CD14-positive monocyte (primary cell): ENCODE data around the gene FRY. TPM values are rescaled to one million over a fixed set of nuclear protein-coding genes. Genes with fewer than 3 reads are reported as not detected.

ENCODE experiments used
- DNase-seq, 3 donors: peaks; one replicate each; pipeline ENCODE4 v3.0.0-alpha.2; 2011 to 2022
- H2AFZ ChIP-seq: 2 replicates; pipeline ENCODE4 v1.6.0; 2012; ENCODE audit warnings: mild to moderate bottlenecking, low read depth, low read length, inconsistent platforms; ENCODE audit not compliant: insufficient read depth, poor library complexity, severe bottlenecking
- H3K27ac ChIP-seq, 2 donors: 1 replicate in 1 of 2; 2 replicates in 1 of 2; pipeline ENCODE4 v1.5.1; 2012 to 2013; ENCODE audit warnings: low read length in 2 of 2, control low read depth in 1 of 2, inconsistent platforms in 1 of 2, low read depth in 1 of 2, mild to moderate bottlenecking in 1 of 2
- H3K27me3 ChIP-seq, 2 donors: one replicate each; pipeline versions ENCODE4 v1.6.0 to v1.6.1; 2011 to 2013; ENCODE audit warnings: low read length in 2 of 2; ENCODE audit not compliant: control insufficient read depth in 2 of 2, insufficient read depth in 2 of 2
- H3K36me3 ChIP-seq, 2 donors: replicated peaks in 1 of 2; 1 replicate in 1 of 2; 2 replicates in 1 of 2; pipeline versions ENCODE4 v1.5.1 to v1.6.1; 2012 to 2013; ENCODE audit warnings: low read length in 2 of 2, control low read depth in 1 of 2, inconsistent platforms in 1 of 2, mild to moderate bottlenecking in 1 of 2; ENCODE audit not compliant: insufficient read depth in 2 of 2, control insufficient read depth in 1 of 2
- H3K4me1 ChIP-seq, 2 donors: 1 replicate in 1 of 2; 2 replicates in 1 of 2; pipeline versions ENCODE4 v1.5.1 to v1.6.1; 2012 to 2013; ENCODE audit warnings: low read length in 2 of 2, control low read depth in 1 of 2, inconsistent platforms in 1 of 2, mild to moderate bottlenecking in 1 of 2, moderate library complexity in 1 of 2; ENCODE audit not compliant: insufficient read depth in 2 of 2, control insufficient read depth in 1 of 2
- H3K4me2 ChIP-seq: replicated peaks from 2 replicates; pipeline ENCODE3; 2012; ENCODE audit warnings: low read length, moderate library complexity, mild to moderate bottlenecking; ENCODE audit not compliant: poor library complexity, severe bottlenecking; ENCODE audit errors: extremely low read depth
- H3K4me3 ChIP-seq, 3 experiments: fragments of 200-600 bp in 1 of 3; sonication (generic) in 1 of 3; replicated peaks in 1 of 3; 1 replicate in 2 of 3; 2 replicates in 1 of 3; pipeline ENCODE4 v1.5.1; 2011 to 2013; ENCODE audit warnings: low read length in 3 of 3, mild to moderate bottlenecking in 3 of 3, control low read depth in 2 of 3, low read depth in 2 of 3, inconsistent platforms in 1 of 3, moderate library complexity in 1 of 3
- H3K79me2 ChIP-seq: 2 replicates; pipeline ENCODE4 v1.6.0; 2012; ENCODE audit warnings: mild to moderate bottlenecking, control low read depth, inconsistent platforms, low read length, moderate library complexity; ENCODE audit not compliant: insufficient read depth
- H3K9ac ChIP-seq: 2 replicates; pipeline ENCODE4 v1.6.0; 2017; ENCODE audit warnings: low read length, mild to moderate bottlenecking; ENCODE audit not compliant: insufficient read depth, poor library complexity, severe bottlenecking
- H3K9me3 ChIP-seq, 2 donors: replicated peaks in 1 of 2; 1 replicate in 1 of 2; 2 replicates in 1 of 2; pipeline versions ENCODE4 v1.5.1 to v1.6.1; 2012 to 2013; ENCODE audit warnings: low read length in 2 of 2, control low read depth in 1 of 2; ENCODE audit not compliant: control insufficient read depth in 1 of 2, insufficient read depth in 1 of 2
- H4K20me1 ChIP-seq: 2 replicates; pipeline ENCODE4 v1.6.0; 2012; ENCODE audit warnings: mild to moderate bottlenecking, low read length, control low read depth, moderate library complexity; ENCODE audit not compliant: insufficient read depth
- H3K27ac Mint-ChIP-seq, 7 donors: one replicate each; pipeline ENCODE4 v1.8.0; 2020; ENCODE audit warnings: mild to moderate bottlenecking in 7 of 7, mixed read lengths in 7 of 7, moderate library complexity in 6 of 7, inconsistent platforms in 2 of 7
- H3K27me3 Mint-ChIP-seq, 3 donors: one replicate each; pipeline ENCODE4 v1.8.0; 2021 to 2022; ENCODE audit warnings: low read depth in 3 of 3, mild to moderate bottlenecking in 3 of 3, mixed read lengths in 3 of 3, moderate library complexity in 3 of 3, inconsistent platforms in 1 of 3
- H3K36me3 Mint-ChIP-seq, 2 donors: one replicate each; pipeline ENCODE4 v1.8.0; 2020; ENCODE audit warnings: mixed read lengths in 2 of 2, inconsistent platforms in 1 of 2, mild to moderate bottlenecking in 1 of 2
- H3K4me1 Mint-ChIP-seq: one replicate; pipeline ENCODE4 v1.8.0; 2020; ENCODE audit warnings: mild to moderate bottlenecking, mixed read lengths
- H3K4me3 Mint-ChIP-seq, 2 donors: one replicate each; pipeline ENCODE4 v1.8.0; 2020; ENCODE audit warnings: mild to moderate bottlenecking in 2 of 2, mixed read lengths in 2 of 2, moderate library complexity in 1 of 2
- H3K9me3 Mint-ChIP-seq, 7 donors: one replicate each; pipeline ENCODE4 v1.8.0; 2020 to 2022; ENCODE audit warnings: mixed read lengths in 7 of 7, mild to moderate bottlenecking in 6 of 7, moderate library complexity in 6 of 7, inconsistent platforms in 2 of 7
- CTCF ChIP-seq: fragments of 200-600 bp; IDR thresholded peaks from one replicate; pipeline ENCODE4 v1.8.0; 2022; ENCODE audit warnings: antibody characterized with exemption, mild to moderate bottlenecking
- WGBS: methylation state at CpG from one replicate; pipeline ENCODE4 v1.1.5; 2013; ENCODE audit warnings: missing lambda C conversion rate; ENCODE audit not compliant: insufficient coverage; 5-methylcytosine and 5-hydroxymethylcytosine counted together
- intact Hi-C, 2 donors: fragments of 100-400 bp; cut with micrococcal nuclease; formaldehyde crosslinking; loops; one replicate each; pipeline versions ENCODE4 v1.15.0 to v1.15.1; 2023
- polyA plus RNA-seq, 3 donors: library from polyadenylated mRNA; depleted of rRNA in 1 of 3; unstranded in 2 of 3; stranded (reverse) in 1 of 3; fragments of 300-500 nt in 2 of 3; fragments of >200 nt in 1 of 3; fragmentation: Illumina TruSeq in 2 of 3; gene quantifications; 1 replicate in 2 of 3; 2 replicates in 1 of 3; pipeline ENCODE4 v1.2.3, GENCODE V29; 2012 to 2021

FRY gene
- polyA plus RNA-seq, 3 donors = 3.9 to 31.8 (median 5.0) TPM

GRCh38 chr13:32040052-32040642 is 8.6 kb downstream of the FRY start:
- TF ChIP-seq CTCF = no peak
- H3K27me3 ChIP-seq = no peaks in the 10 kb centered on the region
- Mint-ChIP-seq H3K36me3 (peaks cover 32 to 54% of the 10 kb centered on the region in 2 donors), H3K9me3 (peaks cover 0 to 1% (median 0%) of the 10 kb centered on the region in 7 donors), H3K27me3 (no peaks in the 10 kb centered on the region), H3K4me1 (peaks cover 63% of the 10 kb centered on the region), H3K4me3 (no peak overlapping the region), H3K27ac (peak overlapping the region in 1 of 7 donors; percentile 20)
- no peaks in the 10 kb centered on the region for H3K9me3 ChIP-seq
- no peaks in the 10 kb centered on the region for H4K20me1 ChIP-seq
- H3K27ac ChIP-seq = no peak overlapping the region
- intact Hi-C loops = no loop called here
- H3K4me1 ChIP-seq = peaks cover 47 to 54% of the 10 kb centered on the region in 2 donors
- H3K79me2 ChIP-seq = peaks cover 97% of the 10 kb centered on the region
- no peak overlapping the region for H2AFZ ChIP-seq
- no peak for DNase-seq
- no peak overlapping the region for H3K4me2 ChIP-seq
- no CpG with 5 or more reads among the region's 3 CpGs for WGBS
- no peak overlapping the region for H3K9ac ChIP-seq
- peaks cover 15 to 42% of the 10 kb centered on the region in 2 donors for H3K36me3 ChIP-seq
- no peak overlapping the region for H3K4me3 ChIP-seq

- Mint-ChIP-seq H3K27me3 (no peaks in the 10 kb centered on the region), H3K4me3 (no peak overlapping the region), H3K9me3 (peaks cover 0 to 1% (median 0%) of the 10 kb centered on the region in 7 donors), H3K36me3 (peaks cover 35 to 56% of the 10 kb centered on the region in 2 donors), H3K27ac (no peak overlapping the region), H3K4me1 (peaks cover 63% of the 10 kb centered on the region)
- DNase-seq = no peak
- intact Hi-C loops = no loop called here
- Histone ChIP-seq H3K36me3 (peaks cover 15 to 42% of the 10 kb centered on the region in 2 donors), H3K4me1 (peaks cover 47 to 54% of the 10 kb centered on the region in 2 donors), H4K20me1 (no peaks in the 10 kb centered on the region), H3K9ac (no peak overlapping the region), H2AFZ (no peak overlapping the region), H3K27ac (no peak overlapping the region), H3K9me3 (no peaks in the 10 kb centered on the region), H3K27me3 (no peaks in the 10 kb centered on the region), H3K4me2 (no peak overlapping the region), H3K4me3 (no peak overlapping the region), H3K79me2 (peaks cover 96% of the 10 kb centered on the region)
- no CpG with 5 or more reads among the region's 3 CpGs for WGBS
- no peak for TF ChIP-seq CTCF
Observed at GRCh38 chr13:32040689-32041088, 9.1 kb downstream of the FRY start.
